OCI-LY7 (cell line): Measurements from ENCODE around the gene ATXN10.

Experiments
- EZH2phosphoT487 ChIP-seq: fragments of 200-600 bp; sonication (generic); IDR thresholded peaks from 2 replicates; pipeline ENCODE4 v1.6.1; 2018; ENCODE audit warnings: low read depth, borderline replicate concordance, mild to moderate bottlenecking, mixed run types, antibody characterized with exemption, low read length, moderate library complexity, mixed read lengths
- TF ChIP-seq, protein P1 (sequence below): fragments of 200-600 bp; sonication (generic); conservative IDR thresholded peaks from 2 replicates; pipeline ENCODE4 v1.5.1; 2014; ENCODE audit warnings: mild to moderate bottlenecking, antibody characterized with exemption, low read length, moderate library complexity, mixed read lengths

DNA sequence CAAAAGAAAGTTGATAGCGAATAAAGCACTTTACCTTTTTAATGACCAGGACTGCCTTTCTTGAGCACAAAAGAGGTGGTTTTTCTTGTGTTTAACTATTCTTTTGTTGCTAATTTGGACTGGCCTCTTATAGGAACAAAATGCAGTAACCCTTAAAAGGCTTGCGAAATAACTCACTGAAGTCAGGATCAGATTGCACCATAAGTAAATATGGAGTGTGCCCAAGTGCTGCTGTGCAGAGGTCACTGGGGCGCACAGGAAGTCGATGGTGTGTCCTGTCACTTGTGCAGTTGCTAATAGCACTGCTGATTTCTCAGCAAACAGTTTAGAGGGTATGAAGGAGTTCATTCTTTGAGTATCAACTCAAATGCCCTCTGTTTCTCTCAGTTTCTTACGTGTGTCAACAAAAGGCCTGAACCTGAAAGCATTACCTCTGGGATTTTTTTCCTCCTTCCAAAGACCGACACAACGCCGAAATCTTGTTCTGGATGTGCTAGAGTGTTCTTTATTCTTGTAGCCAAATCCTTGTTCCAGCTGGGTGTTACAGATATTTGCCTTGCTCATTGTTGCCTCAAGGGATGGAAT lies 71.3 kb downstream of the ATXN10 start:
- TF ChIP-seq, protein P1, sequence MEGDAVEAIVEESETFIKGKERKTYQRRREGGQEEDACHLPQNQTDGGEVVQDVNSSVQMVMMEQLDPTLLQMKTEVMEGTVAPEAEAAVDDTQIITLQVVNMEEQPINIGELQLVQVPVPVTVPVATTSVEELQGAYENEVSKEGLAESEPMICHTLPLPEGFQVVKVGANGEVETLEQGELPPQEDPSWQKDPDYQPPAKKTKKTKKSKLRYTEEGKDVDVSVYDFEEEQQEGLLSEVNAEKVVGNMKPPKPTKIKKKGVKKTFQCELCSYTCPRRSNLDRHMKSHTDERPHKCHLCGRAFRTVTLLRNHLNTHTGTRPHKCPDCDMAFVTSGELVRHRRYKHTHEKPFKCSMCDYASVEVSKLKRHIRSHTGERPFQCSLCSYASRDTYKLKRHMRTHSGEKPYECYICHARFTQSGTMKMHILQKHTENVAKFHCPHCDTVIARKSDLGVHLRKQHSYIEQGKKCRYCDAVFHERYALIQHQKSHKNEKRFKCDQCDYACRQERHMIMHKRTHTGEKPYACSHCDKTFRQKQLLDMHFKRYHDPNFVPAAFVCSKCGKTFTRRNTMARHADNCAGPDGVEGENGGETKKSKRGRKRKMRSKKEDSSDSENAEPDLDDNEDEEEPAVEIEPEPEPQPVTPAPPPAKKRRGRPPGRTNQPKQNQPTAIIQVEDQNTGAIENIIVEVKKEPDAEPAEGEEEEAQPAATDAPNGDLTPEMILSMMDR = no peak
- no peak for TF ChIP-seq EZH2phosphoT487
